Ovary (tissue), 3 donors: Measurements from ENCODE around the gene DST.

ENCODE experiments used
- EP300 ChIP-seq: sonication (generic); formaldehyde crosslinking; IDR thresholded peaks from one replicate; pipeline ENCODE4 v1.6.1; 2017; ENCODE audit warnings: antibody characterized with exemption
- POLR2A ChIP-seq: fragments of 450-650 bp; IDR thresholded peaks from one replicate; pipeline ENCODE4 v1.6.1; 2017; ENCODE audit warnings: antibody characterized with exemption, mild to moderate bottlenecking, moderate library complexity
- TF ChIP-seq, protein P1 (sequence below), 3 donors: fragments of 450-650 bp in 2 of 3; fragments of 200-600 bp in 1 of 3; IDR thresholded peaks; one replicate each; pipeline versions ENCODE4 v1.5.1 to v1.8.0; 2016 to 2022; ENCODE audit warnings: antibody characterized with exemption in 3 of 3, mild to moderate bottlenecking in 1 of 3
- donor health status: DM: no; HTN: no; CAD: no.

DNA sequence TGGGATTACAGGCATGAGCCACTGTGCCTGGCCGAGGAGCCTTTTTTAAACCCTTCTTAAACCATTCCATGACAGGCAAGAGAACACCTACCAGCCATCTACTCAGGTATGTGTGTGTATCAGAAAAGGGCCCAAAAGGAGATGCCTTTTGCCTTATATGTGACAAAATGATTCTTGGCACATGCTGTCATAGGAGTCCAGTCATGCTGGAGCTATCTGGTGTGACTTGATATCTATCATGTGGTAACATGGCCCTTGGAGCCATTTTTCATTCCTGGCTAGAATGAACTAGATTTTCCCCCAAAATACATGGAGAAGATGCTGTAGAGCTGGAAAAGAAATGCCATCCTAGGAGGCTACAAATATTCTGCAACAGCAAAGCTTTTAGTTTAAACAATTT is 129.1 kb downstream of the DST start:
- TF ChIP-seq, protein P1, sequence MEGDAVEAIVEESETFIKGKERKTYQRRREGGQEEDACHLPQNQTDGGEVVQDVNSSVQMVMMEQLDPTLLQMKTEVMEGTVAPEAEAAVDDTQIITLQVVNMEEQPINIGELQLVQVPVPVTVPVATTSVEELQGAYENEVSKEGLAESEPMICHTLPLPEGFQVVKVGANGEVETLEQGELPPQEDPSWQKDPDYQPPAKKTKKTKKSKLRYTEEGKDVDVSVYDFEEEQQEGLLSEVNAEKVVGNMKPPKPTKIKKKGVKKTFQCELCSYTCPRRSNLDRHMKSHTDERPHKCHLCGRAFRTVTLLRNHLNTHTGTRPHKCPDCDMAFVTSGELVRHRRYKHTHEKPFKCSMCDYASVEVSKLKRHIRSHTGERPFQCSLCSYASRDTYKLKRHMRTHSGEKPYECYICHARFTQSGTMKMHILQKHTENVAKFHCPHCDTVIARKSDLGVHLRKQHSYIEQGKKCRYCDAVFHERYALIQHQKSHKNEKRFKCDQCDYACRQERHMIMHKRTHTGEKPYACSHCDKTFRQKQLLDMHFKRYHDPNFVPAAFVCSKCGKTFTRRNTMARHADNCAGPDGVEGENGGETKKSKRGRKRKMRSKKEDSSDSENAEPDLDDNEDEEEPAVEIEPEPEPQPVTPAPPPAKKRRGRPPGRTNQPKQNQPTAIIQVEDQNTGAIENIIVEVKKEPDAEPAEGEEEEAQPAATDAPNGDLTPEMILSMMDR (IDR thresholded peaks at IDR 0.05): no peak
- TF ChIP-seq POLR2A (no peak), EP300 (no peak)
